H9 (cell line): ENCODE results near the gene FSIP2. TPM values are rescaled to one million over a fixed set of nuclear protein-coding genes. Genes with fewer than 3 reads are reported as not detected.
A peak's percentile ranks its signal among the peaks of the same experiment; 100 is the strongest.

Experiments used
- DNase-seq: peaks from one replicate; pipeline ENCODE4 v3.0.0-alpha.2; 2017
- H2AFZ ChIP-seq: one replicate; pipeline ENCODE4 v1.6.1; 2013; ENCODE audit warnings: mild to moderate bottlenecking, low read length, control low read depth, moderate library complexity
- H2AK5ac ChIP-seq: 2 replicates; pipeline ENCODE4 v1.6.1; 2013; ENCODE audit warnings: low read length, control low read depth, mixed read lengths; ENCODE audit not compliant: insufficient read length
- H2BK120ac ChIP-seq: one replicate; pipeline ENCODE4 v1.6.1; 2013; ENCODE audit warnings: low read depth, mild to moderate bottlenecking, low read length, control low read depth, inconsistent platforms; ENCODE audit not compliant: poor library complexity, severe bottlenecking
- H2BK12ac ChIP-seq: 2 replicates; pipeline ENCODE4 v1.6.1; 2013; ENCODE audit warnings: low read length, control low read depth, mixed read lengths, low read depth; ENCODE audit not compliant: insufficient read length
- H2BK15ac ChIP-seq: 2 replicates; pipeline ENCODE4 v1.6.1; 2013; ENCODE audit warnings: low read depth, low read length, control low read depth
- H2BK20ac ChIP-seq: one replicate; pipeline ENCODE4 v1.6.1; 2013; ENCODE audit warnings: low read depth, mild to moderate bottlenecking, low read length, control low read depth, inconsistent platforms; ENCODE audit not compliant: poor library complexity, severe bottlenecking
- H2BK5ac ChIP-seq: 2 replicates; pipeline ENCODE4 v1.6.1; 2013; ENCODE audit warnings: low read length, control low read depth, mixed read lengths; ENCODE audit not compliant: insufficient read length
- H3K14ac ChIP-seq: 2 replicates; pipeline ENCODE4 v1.6.1; 2013; ENCODE audit warnings: low read length, control low read depth; ENCODE audit not compliant: insufficient read depth
- H3K18ac ChIP-seq: 2 replicates; pipeline ENCODE4 v1.6.1; 2013; ENCODE audit warnings: low read depth, mild to moderate bottlenecking, mixed read lengths, low read length, control low read depth; ENCODE audit not compliant: insufficient read length
- H3K23ac ChIP-seq: 2 replicates; pipeline ENCODE4 v1.6.1; 2013; ENCODE audit warnings: low read length, control low read depth, mixed read lengths, low read depth; ENCODE audit not compliant: insufficient read length
- H3K23me2 ChIP-seq: 2 replicates; pipeline ENCODE4 v1.6.1; 2013; ENCODE audit warnings: low read depth, mild to moderate bottlenecking, mixed read lengths, low read length, control low read depth; ENCODE audit not compliant: insufficient read length, poor library complexity, severe bottlenecking
- H3K27ac ChIP-seq: 2 replicates; pipeline ENCODE4 v1.5.1; 2013; ENCODE audit warnings: low read length, control low read depth, mixed read lengths, low read depth; ENCODE audit not compliant: insufficient read length
- H3K27me3 ChIP-seq: 2 replicates; pipeline ENCODE4 v1.6.1; 2013; ENCODE audit warnings: low read length, control low read depth, inconsistent platforms; ENCODE audit not compliant: insufficient read depth
- H3K4ac ChIP-seq: 2 replicates; pipeline ENCODE4 v1.6.1; 2013; ENCODE audit warnings: low read depth, mild to moderate bottlenecking, control low read depth, inconsistent platforms, low read length, moderate library complexity
- H3K4me1 ChIP-seq: 2 replicates; pipeline ENCODE4 v1.6.1; 2013; ENCODE audit warnings: low read length, control low read depth, inconsistent platforms; ENCODE audit not compliant: insufficient read depth
- H3K4me2 ChIP-seq: 2 replicates; pipeline ENCODE4 v1.6.1; 2013; ENCODE audit warnings: low read length, control low read depth, mixed read lengths; ENCODE audit not compliant: insufficient read length, insufficient read depth
- H3K56ac ChIP-seq: 2 replicates; pipeline ENCODE4 v1.6.1; 2013; ENCODE audit warnings: low read depth, mild to moderate bottlenecking, mixed read lengths, low read length, control low read depth; ENCODE audit not compliant: insufficient read length
- H3K79me1 ChIP-seq: 2 replicates; pipeline ENCODE4 v1.6.1; 2013; ENCODE audit warnings: low read depth, mild to moderate bottlenecking, moderate library complexity, low read length, control low read depth, inconsistent platforms; ENCODE audit not compliant: insufficient read depth, poor library complexity, severe bottlenecking
- H3K79me2 ChIP-seq: 2 replicates; pipeline ENCODE4 v1.6.1; 2013; ENCODE audit warnings: low read length, control low read depth, inconsistent platforms; ENCODE audit not compliant: insufficient read depth
- H3K9ac ChIP-seq: 2 replicates; pipeline ENCODE4 v1.6.1; 2013; ENCODE audit warnings: low read length, control low read depth, mixed read lengths; ENCODE audit not compliant: insufficient read length; ENCODE audit errors: extremely low read depth
- H3K9me3 ChIP-seq: one replicate; pipeline ENCODE4 v1.6.1; 2013; ENCODE audit warnings: low read depth, low read length, inconsistent platforms; ENCODE audit not compliant: control insufficient read depth
- H3T11ph ChIP-seq: one replicate; pipeline ENCODE4 v1.6.1; 2013; ENCODE audit warnings: mild to moderate bottlenecking, low read length, control low read depth, inconsistent platforms
- H4K20me1 ChIP-seq: one replicate; pipeline ENCODE4 v1.6.1; 2013; ENCODE audit not compliant: control insufficient read depth, insufficient read length, insufficient read depth
- H4K5ac ChIP-seq: 2 replicates; pipeline ENCODE4 v1.6.1; 2013; ENCODE audit warnings: low read depth, mild to moderate bottlenecking, mixed read lengths, low read length, control low read depth; ENCODE audit not compliant: insufficient read length
- H4K8ac ChIP-seq: replicated peaks from 2 replicates; pipeline ENCODE4 v1.6.1; 2013; ENCODE audit warnings: low read length, control low read depth, mixed read lengths, low read depth; ENCODE audit not compliant: insufficient read length
- H4K91ac ChIP-seq: 2 replicates; pipeline ENCODE4 v1.6.1; 2013; ENCODE audit warnings: low read depth, mild to moderate bottlenecking, moderate library complexity, mixed read lengths, low read length, control low read depth; ENCODE audit not compliant: insufficient read length
- H3K27ac Mint-ChIP-seq, 3 experiments: 2 replicates in 2 of 3; 3 replicates in 1 of 3; pipeline ENCODE4 v1.8.0; 2020 to 2021; ENCODE audit warnings: mixed read lengths in 3 of 3, mild to moderate bottlenecking in 1 of 3, moderate library complexity in 1 of 3
- H3K27me3 Mint-ChIP-seq: 2 replicates; pipeline ENCODE4 v1.8.0; 2021; ENCODE audit warnings: low read depth, mild to moderate bottlenecking, moderate library complexity, mixed read lengths
- H3K36me3 Mint-ChIP-seq, 3 experiments: 2 replicates in 2 of 3; 3 replicates in 1 of 3; pipeline ENCODE4 v1.8.0; 2020 to 2021; ENCODE audit warnings: low read depth in 3 of 3, mixed read lengths in 3 of 3; ENCODE audit not compliant: insufficient read depth in 1 of 3
- H3K4me1 Mint-ChIP-seq, 2 experiments: 2 replicates each; pipeline ENCODE4 v1.8.0; 2020; ENCODE audit warnings: mixed read lengths in 2 of 2
- H3K4me3 Mint-ChIP-seq, 2 experiments: 2 replicates in 1 of 2; 3 replicates in 1 of 2; pipeline ENCODE4 v1.8.0; 2020 to 2021; ENCODE audit warnings: mild to moderate bottlenecking in 2 of 2, mixed read lengths in 2 of 2, moderate library complexity in 1 of 2
- H3K9me3 Mint-ChIP-seq, 2 experiments: 2 replicates in 1 of 2; 3 replicates in 1 of 2; pipeline ENCODE4 v1.8.0; 2020; ENCODE audit warnings: mild to moderate bottlenecking in 2 of 2, mixed read lengths in 2 of 2, moderate library complexity in 1 of 2
- CTCF ChIP-seq: fragments of 200-600 bp; sonication (generic); conservative IDR thresholded peaks from 3 replicates; pipeline ENCODE4 v1.8.0; 2021; ENCODE audit warnings: antibody characterized with exemption, mild to moderate bottlenecking
- WGBS: extraction: QIAGEN DNeasy Blood & Tissue Kit; methylation state at CpG from one replicate; pipeline ENCODE4 v1.1.7; 2013; ENCODE audit warnings: missing lambda C conversion rate, low lambda C conversion rate, mixed read lengths; ENCODE audit not compliant: insufficient read length; ENCODE audit errors: extremely low coverage; 5-methylcytosine and 5-hydroxymethylcytosine counted together
- total RNA-seq: library from RNA; stranded (reverse); gene quantifications from 2 replicates; pipeline ENCODE4 v1.2.1, GENCODE V29; 2021

The FSIP2 gene
- total RNA-seq, 1 experiment from 2014 or later = 2.4 TPM

GRCh38 chr2:185811580-185811979 lies 73.0 kb downstream of the FSIP2 start:
- no peak for TF ChIP-seq CTCF
- H3K79me2 ChIP-seq = no peaks in the 10 kb centered on the region
- H3K4me2 ChIP-seq = no peak overlapping the region
- H3K27me3 Mint-ChIP-seq = no peaks in the 10 kb centered on the region
- H3K14ac ChIP-seq = no peak overlapping the region
- no peak overlapping the region for H3T11ph ChIP-seq
- H2AFZ ChIP-seq = no peak overlapping the region
- H3K4ac ChIP-seq = no peak overlapping the region
- H3K36me3 Mint-ChIP-seq = peaks cover 2 to 27% (median 3%) of the 10 kb centered on the region in 3 experiments; a peak in 2 of 7 replicates
- H4K91ac ChIP-seq = no peak overlapping the region
- H3K27ac Mint-ChIP-seq = peak overlapping the region in 2 of 3 experiments; percentile 27 to 39; a peak in 2 of 7 replicates
- H4K20me1 ChIP-seq = no peaks in the 10 kb centered on the region
- H2AK5ac ChIP-seq = no peak overlapping the region
- H2BK5ac ChIP-seq = no peak overlapping the region
- WGBS = no CpG with 5 or more reads among the region's 2 CpGs
- peaks cover 2 to 5% of the 10 kb centered on the region in 2 experiments; a peak in 4 of 5 replicates for H3K9me3 Mint-ChIP-seq
- no peak overlapping the region for H3K56ac ChIP-seq
- no peak overlapping the region for H2BK20ac ChIP-seq
- no peak overlapping the region for H3K9ac ChIP-seq
- H3K27ac ChIP-seq = no peak overlapping the region
- H3K4me3 Mint-ChIP-seq = no peak overlapping the region
- H3K18ac ChIP-seq = no peak overlapping the region
- no peaks in the 10 kb centered on the region for H3K79me1 ChIP-seq
- no peaks in the 10 kb centered on the region; the same call in 1 of the 2 replicates for H3K4me1 ChIP-seq
- H2BK15ac ChIP-seq = no peak overlapping the region
- no peak overlapping the region for H2BK12ac ChIP-seq
- no peak overlapping the region for H4K8ac ChIP-seq
- H3K23ac ChIP-seq = no peak overlapping the region
- DNase-seq = no peak
- no peaks in the 10 kb centered on the region for H3K23me2 ChIP-seq
- 0 out of 4 replicates have a peak, but pooled peaks cover 0 to 5% of the 10 kb centered on the region in 2 experiments for H3K4me1 Mint-ChIP-seq
- H3K9me3 ChIP-seq = no peaks in the 10 kb centered on the region
- no peak overlapping the region for H2BK120ac ChIP-seq
- H4K5ac ChIP-seq = no peak overlapping the region
- H3K27me3 ChIP-seq = no peaks in the 10 kb centered on the region
